Subcutaneous adipose tissue (tissue), 4 donors: ENCODE data around the gene MED27. TPM values are rescaled to one million over a fixed set of nuclear protein-coding genes. Genes with fewer than 3 reads are reported as not detected.

Source experiments
- CTCF ChIP-seq: fragments of 450-650 bp; IDR thresholded peaks from one replicate; pipeline ENCODE4 v1.5.1; 2016; ENCODE audit warnings: low read depth, mild to moderate bottlenecking, control low read depth, antibody characterized with exemption, moderate library complexity
- total RNA-seq, 4 donors: library from RNA; depleted of rRNA; stranded (reverse); fragments of >200 nt; gene quantifications; one replicate each; pipeline ENCODE4 v1.1.0, GENCODE V29; 2016

MED27 gene
- total RNA-seq, 4 donors from 2014 or later: 7.3 to 13.4 (median 9.9) TPM

- TF ChIP-seq CTCF: no peak
These were observed 129.2 kb downstream of the MED27 start for GRCh38 chr9:131950487-131950886.

- TF ChIP-seq CTCF: no peak
These were observed 133.5 kb downstream of the MED27 start for GRCh38 chr9:131946180-131946579.

- TF ChIP-seq CTCF: no peak
These were observed 136.3 kb downstream of the MED27 start for GRCh38 chr9:131943351-131943841.

- no peak for TF ChIP-seq CTCF
These were observed 137.4 kb downstream of the MED27 start for GRCh38 chr9:131942146-131942720.

- TF ChIP-seq CTCF: no peak
These were observed 142.2 kb downstream of the MED27 start for GRCh38 chr9:131937451-131937850.

GRCh38 chr9:131936929-131937328 lies 142.7 kb downstream of the MED27 start:
- TF ChIP-seq CTCF: no peak

GRCh38 chr9:131934673-131935072 lies 145.0 kb downstream of the MED27 start:
- TF ChIP-seq CTCF: no peak
